ENCODE measurements around the gene OSBPL8.
A peak's percentile ranks its signal among the peaks of the same experiment; 100 is the strongest.
"Not testable (repeated sequence)": the region's sequence is repeated elsewhere in the genome, so short reads cannot be mapped to it uniquely, and the experiment has no call there.

Gene OSBPL8

DNA sequence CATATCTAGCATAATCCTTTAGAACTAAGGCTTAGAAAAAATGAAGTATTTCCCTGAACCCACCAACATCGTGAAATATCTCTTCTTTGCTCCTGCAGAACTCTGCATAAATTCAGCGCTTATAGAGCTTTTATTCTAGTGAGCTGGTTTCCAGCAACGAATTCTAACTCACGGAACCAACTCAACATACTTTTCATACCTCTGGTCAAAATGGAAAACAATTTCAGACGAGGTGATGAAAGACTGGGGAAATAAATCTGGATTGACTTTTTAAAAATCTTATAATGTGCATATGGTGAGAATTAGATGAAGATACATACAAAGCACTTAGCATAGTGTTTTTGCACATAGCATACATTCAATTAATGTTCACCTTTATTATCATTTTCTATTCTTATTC, 148.8 kb downstream of the OSBPL8 start:
- DNase-seq, result no peak

DNA sequence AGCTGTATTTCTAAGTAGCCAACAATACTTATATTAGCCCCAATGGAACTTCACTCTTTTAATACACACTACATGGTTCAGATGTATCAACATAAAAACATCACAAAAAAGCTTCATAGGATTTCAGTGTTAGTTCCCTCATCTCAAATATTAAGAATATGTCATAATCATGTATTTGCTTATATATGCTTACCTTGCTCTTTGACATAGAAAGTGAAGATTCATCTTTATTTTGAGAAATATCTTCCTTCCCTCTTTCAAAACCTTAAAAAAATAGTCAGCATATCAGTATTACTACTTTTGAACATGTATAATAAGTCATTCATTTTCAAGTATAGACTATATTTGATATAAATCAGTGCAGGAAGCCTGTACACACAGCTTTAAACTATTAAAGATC, 149.2 kb downstream of the OSBPL8 start:
- DNase-seq, result no peak

DNA sequence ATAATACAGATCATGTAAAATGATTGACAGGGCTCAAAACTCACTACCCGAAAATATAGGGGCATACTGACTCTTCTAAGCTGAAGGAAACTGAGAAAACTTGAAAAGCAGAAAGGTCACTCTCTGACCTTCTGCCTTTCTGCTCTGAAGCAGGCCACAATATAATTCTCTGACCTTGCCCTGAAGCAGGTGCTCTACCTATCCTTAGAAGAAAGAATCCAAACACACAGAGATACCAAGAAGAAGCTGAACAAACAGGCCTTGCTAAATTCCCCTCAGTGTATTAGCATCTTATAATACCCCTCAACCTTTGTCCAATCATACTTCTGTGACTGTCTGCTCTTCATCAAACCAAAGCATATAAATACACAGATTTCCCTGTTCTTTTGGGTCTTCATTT, 150.5 kb downstream of the OSBPL8 start:
- no peak for DNase-seq

DNA sequence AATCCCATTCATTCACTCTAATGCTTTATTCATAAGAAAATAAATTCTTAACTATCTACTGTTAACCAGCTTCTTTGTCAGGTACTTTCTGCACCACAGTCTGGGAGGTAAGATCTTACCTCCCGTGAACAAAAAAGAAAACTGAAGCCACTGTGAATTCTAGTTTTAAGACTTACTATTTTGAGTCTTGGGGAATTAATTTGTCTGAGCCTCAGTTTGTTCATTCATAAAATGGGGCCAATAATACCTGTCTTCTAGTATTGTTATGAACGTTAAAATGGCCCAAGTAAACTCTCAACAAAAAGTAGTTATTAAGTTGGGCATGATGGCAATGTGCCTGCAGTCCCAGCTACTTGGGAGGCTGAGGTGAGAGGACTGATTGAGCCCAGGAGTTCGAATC, 151.9 kb downstream of the OSBPL8 start:
- no peak for DNase-seq

DNA sequence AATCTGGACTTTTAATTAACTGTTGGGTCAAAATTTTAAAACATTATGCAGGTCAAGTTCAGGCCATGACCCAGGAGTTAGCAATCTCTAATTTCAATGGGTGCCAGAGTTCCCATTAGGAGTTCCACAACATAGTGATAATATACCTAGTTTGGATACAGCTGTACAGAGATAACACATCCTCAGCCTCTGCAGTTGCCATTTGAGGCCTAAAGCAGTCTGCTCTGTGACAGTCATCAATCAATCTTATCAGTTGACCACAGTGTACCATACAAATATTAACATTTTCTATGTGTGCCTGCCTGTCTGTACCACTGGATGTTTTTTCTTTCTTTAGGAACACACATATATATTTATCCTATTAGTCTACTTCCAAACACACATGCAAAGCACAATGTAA, 157.3 kb downstream of the OSBPL8 start:
- DNase-seq, result no peak

DNA sequence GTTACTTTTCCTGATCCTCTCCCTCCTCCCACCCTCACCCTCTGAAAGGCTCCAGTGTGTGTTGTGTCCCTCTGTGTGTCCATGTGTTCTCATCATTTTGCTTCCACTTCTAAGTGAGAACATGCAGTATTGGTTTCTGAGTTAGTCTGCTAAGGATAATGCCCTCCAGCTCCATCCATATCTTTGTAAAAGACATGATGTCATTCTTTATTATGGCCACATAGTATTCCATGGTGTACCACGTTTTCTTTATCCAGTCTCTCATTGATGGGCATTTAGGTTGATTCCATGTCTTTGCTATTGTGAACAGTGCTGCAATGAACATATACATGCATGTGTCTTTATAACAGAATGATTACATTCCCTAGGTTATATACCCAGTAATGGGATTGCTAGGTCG, 159.4 kb downstream of the OSBPL8 start:
- DNase-seq, result no peak

DNA sequence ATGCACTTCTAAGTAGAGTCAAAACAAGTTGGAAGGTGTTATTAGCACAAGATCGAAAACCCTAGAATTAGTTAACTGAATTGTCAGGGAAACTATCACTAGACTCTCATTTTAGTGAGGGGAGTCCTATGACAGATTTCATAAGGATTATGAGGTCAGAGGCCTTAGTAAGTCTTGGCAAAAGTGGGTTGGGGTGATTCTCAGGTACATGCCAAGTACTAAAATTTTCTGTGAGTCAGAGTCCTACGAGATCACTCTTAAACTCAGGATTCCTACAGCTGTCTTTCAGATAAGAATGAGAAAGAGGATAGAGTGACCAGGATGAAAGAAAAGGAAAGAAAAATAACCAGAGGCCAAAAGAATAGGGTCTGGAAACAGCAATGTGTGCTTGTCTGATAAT, 160.5 kb downstream of the OSBPL8 start:
- no peak for DNase-seq

DNA sequence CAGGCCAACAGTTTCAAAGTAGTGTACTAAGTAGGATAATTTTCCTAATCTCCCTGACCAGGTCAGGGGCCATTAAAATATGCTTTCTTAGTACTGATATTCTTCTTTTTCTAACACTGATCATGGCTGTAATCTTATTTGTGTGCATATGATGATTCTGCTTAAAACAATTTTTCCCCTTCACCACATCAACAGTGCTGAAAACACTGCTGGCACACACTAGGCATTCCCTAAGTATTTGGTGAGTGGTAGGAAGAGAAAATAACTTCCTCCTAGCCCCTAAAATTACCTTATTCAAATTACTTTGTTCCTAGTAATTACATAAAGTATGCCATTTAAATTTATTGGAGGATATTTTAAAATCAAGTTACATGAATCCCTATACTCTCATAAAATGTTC, 161.5 kb downstream of the OSBPL8 start:
- DNase-seq, result no peak

DNA sequence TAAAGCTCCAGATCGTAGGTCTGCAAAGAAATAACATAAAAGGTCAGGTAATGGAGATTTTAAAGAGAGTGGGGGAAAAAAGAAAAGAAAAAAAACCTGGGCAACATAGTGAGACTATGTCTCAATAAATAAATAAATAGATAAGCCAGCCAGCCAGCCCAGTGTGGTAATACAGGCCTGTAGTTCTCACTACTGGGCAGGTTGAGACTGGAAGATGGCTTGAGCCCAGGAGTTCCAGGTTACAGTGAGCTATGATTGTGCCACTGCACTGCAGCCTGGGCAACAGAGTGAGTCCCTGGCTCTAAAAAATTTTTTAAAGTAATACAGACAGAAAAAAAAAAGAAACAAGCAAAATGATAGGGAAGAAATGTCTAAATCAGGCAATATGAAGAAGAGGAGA, 168.1 kb downstream of the OSBPL8 start:
- no peak for DNase-seq

DNA sequence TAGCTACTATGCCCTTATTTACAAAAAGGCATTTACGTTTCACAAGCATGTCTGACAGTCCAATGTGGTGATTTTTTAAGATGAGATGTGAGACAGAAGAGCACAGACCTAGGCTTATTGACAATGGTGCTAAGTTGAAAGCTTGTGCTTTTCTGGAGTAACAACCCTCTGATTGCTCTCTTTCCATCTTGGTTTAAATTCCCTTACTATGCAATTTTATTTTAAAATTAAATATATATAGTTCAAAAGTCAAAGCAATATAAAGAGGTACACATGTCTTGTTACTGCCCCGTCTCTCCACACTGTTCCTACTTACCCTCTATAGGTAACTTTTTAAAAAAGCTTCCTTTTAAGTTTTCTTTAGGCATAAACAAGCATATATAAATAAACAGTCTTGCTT, 172.0 kb downstream of the OSBPL8 start:
- DNase-seq, result no peak

DNA sequence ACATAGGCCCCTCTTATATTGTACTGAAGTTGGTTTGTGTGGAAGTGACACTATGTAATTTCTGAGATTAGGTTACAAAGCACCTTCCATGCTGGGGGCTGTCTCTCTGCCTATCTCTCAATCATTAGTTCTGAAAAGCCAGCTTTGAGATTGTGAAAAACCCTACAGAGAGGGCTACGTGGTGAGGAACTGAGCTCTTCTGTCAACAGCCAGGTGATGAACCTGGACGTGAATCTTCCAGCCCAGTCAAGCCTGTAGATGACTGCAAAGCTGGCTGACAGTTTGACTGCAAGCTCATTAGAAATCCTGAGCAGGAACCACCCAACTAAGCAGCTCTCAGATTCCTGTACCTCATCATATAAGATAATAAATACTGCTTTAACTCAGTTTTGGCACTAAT, 175.0 kb downstream of the OSBPL8 start:
- DNase-seq, result no peak

DNA sequence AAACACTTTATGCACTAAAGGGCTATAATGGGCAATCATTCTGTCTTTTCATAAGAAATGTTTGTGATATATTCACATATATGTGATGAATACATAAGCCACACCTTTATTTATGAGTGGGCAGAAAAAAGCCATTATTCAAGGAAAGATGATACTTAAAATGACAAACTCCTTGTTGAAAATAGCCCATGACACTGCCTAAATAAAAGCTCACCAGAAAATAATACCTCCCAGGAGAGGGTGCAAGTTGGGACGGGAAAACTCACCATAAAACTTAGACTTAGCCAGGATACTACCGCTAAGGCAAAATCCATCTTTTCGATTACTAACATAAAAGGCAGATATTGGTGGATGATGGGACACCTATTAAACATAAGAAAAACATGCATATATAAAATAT, 175.6 kb downstream of the OSBPL8 start:
- DNase-seq, result no peak

DNA sequence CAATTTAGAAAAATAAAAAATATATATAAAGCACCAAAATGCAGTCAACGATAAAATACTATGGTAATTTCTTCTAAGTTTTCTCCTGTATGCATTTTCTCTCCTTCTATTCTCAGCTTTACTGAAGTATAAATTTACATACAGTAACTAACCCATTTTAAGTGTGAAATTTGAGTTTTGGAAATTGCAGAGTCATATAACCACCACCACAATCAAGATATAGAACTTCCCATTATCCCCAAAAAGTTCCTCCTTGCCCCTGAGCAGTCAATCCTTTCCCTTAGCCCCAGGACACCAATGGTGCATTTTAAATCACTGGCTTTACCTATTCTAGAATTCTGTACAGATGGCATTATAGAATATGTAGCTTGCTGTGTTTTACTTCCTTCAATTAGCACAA, 180.3 kb downstream of the OSBPL8 start:
- DNase-seq, result no peak

DNA sequence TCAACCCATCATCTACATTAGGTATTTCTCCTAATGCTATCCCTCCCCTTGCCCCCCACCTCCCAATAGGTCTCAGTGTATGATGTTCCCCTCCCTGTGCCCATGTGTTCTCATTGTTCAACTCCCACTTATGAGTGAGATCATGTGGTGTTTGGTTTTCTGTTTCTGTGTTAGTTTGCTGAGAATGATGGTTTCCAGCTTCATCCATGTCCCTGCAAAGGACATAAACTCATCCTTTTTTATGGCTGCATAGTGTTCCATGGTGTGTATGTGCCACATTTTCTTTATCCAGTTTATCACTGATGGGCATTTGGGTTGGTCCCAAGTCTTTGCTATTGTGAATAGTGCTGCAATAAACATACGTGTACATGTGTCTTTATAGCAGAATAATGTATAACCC, 182.7 kb downstream of the OSBPL8 start:
- not testable (repeated sequence) for DNase-seq

DNA sequence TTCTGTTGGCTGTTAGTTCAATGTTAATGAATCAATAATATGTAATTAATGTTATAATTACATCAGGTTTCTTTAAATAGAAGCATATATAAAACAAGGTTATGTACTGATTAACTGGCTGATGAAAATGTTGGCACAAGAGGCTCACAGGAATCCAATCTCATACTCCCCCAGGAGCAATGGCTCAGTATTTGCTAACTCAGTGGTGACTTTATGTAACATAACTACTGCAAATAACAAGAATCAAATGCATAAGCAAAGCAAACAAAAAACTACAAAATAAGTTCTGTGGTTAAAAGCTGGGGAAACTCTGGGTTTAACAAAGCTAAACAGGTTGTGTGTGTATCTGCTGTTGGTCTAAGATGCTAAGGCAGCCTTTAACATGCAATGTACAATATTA, 183.6 kb downstream of the OSBPL8 start:
- DNase-seq, result no peak

DNA sequence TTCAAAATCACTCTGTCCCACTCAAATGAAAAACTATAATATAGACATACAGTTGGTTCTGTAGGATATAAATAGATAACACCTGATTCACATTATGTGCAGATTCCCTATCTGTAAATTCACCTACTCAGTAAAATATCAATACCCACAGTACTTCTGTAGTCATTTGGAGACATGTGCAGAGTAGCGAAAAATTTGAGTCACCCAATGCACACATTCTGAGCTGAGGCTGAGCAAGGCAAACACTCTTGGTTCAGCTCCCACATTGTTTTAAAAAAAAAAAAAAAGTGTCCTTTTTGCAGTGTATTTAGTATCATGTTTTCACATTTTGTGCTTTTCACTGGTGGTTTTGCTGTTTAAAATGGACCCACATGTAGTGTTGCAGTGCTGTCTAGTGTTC, 184.1 kb downstream of the OSBPL8 start:
- DNase-seq, result no peak

DNA sequence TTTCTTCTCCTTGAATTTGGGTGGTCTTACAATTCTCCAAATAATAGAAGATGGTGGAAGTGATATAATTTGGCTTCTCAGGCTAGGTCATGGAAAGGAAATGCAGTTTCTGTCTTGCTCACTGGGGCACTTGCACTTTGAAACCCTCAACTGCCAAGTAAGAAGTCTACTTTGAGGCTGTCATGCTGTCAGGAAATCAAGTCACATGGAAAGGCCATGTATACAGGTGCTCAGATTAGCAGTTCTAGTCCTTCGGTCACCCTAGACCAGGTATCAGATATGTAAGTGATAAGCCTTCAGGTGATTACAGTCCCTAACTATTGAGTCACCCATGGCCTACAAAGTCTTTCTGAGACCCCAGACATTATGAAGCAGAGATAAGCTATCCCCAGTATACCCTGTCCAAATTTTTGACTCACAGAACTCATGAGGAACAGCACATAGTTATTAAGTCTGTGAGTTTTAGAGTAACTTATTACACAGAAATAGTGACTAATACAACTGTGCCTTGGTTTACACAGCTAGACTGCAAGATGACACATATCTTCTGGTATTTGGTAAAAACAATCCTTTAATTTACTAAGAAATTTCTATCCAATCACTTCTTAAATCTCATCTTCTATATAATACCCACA, 185.1 kb downstream of the OSBPL8 start:
- DNase-seq, result no peak

DNA sequence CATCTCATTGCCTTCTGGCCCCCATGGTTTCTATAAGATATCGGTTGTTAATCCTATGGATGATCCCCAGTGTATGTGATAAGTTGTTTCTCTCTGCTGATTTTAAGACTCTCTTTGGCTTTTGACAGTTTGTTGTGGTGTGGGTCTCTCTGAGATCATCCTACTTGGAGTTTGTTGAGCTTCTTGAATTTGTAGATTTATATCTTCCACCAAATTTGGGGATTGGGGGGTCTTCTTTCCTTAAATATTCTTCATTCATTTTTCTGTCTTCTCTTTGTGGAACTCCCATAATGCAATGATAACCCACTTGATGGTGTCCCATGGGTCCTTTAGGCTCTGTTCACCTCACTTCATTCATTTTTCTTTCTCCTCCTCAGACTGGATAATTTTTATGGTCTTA, 191.3 kb downstream of the OSBPL8 start:
- no peak for DNase-seq

DNA sequence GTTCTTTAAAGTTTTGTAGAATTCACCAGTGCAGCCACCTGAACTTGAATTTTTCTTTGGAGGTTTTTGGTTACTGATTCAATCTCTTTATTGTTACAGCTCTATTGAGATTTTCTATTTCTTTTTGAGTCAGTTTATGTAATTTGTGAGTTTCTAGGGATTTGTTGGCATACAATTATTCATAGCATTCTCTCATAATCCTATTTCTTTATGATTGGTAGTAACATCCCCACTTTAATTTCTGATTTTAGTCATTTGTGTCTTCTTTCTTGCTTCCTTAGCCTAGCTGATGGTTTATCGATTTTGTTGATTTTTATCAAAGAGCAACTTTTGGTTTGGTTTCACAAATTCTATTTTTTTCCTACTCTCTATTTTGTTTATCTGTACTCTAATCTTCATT, 193.4 kb downstream of the OSBPL8 start:
- no peak for DNase-seq

DNA sequence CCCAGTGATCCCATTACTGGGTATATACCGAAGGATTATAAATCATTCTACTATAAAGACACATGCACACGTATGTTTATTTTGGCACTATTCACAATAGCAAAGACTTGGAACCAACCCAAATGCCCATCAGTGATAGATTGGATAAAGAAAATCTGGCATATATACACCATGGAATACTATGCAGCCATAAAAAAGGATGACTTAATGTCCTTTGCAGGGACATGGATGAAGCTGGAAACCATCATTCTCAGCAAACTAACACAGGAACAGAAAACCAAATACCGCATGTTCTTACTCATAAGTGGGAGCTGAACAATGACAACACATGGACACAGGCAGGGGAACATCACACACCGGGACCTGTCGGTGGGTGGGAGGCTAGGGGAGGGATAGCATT, 195.4 kb downstream of the OSBPL8 start:
- DNase-seq, result not testable (repeated sequence)

DNA sequence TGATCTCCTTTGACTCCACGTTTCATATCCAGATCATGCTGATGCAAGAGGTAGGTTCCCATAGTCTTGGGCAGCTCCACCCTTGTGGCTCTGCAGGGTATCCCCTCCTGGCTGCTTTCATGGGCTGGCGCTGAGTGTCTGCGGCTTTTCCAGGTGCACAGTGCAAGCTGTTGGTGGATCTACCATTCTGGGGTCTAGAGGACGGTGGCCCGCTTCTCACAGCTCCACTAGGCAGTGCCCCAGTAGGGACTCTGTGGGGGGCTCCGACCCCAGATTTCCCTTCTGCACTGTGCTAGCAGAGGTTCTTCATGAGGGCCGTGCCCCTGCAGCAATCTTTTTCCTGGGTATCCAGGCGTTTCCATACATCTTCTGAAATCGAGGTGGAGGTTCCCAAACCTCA, 199.3 kb downstream of the OSBPL8 start:
- no peak for DNase-seq

DNA sequence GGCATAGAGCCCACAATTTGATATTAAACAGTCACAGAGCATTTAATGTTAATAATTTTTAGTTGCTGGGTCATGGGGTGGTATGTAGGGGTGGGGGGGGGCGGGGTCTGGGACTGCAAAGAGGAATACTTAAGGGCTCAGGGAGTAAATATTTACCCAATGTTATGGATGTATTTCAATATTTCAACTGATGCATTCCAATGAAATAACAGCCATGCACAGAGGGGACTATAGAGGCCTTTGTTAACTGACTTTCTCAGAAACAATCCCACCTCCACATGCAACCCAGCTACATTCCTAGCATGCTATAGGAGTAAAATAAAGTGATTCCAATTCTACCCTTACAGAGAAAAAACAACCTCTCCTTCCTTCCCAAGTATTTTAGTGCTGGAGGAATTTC, 203.5 kb downstream of the OSBPL8 start:
- DNase-seq, result no peak

DNA sequence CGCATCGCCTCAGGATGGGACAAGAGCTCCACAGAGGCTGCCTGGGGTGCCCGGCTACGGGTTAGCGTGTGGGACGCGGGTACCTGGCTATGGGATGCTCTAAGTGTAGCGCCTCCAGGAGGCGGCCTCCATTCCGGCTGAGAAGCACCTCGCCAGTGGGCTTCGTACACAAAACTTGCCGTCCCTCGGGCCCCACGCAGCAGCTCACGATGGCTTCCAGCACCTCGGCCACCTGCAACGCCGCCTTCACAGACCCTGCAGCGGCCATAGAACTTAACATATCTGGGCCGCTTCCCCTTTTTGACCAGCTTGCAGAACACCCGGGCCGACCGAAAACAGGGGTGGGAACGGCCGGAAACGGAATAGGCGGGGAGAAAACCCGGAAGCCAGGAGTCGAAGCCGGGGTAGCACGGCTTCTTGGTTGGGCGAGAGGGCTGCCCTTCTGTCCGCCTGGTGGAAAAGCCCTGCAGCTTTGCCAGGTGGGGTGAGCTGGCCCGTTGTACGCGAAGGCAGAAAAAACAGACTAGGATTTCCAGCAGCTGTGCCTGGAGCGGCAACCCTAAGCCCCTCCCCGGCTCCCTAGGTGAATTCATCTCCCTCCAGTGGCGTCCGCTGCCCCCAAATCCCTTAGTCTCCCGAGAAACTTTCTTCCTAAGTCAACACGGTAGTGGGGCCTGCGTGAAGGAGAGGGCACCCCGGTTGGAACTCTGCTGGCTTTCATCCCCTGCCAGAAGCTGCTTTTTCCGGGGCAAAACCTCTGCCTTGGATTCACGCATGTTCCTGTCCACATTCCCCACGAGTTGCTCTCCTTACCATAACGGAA, 211.3 kb downstream of the OSBPL8 start, which contains the start of gene BBS10:
BBS10 (minus strand) TSS at position 337 of the 823 bp plus-strand sequence; CDS start at position 280, 57 bp downstream.
- peak; percentile 73 for DNase-seq

DNA sequence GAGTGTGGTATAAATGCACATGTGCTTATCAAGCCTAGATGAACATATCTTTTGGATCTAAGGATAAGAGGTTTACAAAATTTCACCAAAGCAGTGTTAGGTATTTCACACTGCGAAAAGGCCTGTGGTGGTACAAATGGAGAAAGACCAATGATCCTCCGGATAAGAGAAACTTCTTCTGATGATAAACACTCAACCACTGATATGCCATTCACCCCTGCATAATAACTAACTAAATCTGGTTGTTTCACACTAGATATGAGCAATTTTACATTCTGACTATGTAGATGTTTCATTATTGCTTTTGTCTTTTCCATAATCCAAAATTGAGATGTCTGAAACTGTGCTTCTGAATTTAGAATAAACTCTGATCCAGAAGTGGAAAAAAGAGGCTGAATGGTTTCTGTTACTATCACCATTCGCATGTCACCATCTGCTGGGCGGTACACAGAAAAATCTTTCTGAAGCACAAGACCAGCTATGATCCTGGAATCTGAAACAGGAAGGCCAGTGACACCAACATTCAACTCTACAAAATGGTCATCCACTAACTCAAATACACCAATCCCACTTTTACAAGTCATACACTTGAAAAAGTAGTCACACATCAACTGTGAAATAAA, 212.7 kb downstream of the OSBPL8 start:
- DNase-seq, result no peak
